Lower lobe of right lung (tissue), 2 donors: ENCODE data around the gene TENM4. TPM values are rescaled to one million over a fixed set of nuclear protein-coding genes. Genes with fewer than 3 reads are reported as not detected.

ENCODE experiments used
- ATAC-seq, 2 donors: fragments of 200-7000 bp; cut with Tn5 transposase; one replicate each; pipeline ENCODE4 v1.9.1; 2020 to 2022; ENCODE audit warnings: mild to moderate bottlenecking in 2 of 2, moderate library complexity in 2 of 2
- DNase-seq: peaks from one replicate; pipeline ENCODE4 v3.0.0-alpha.2; 2020
- H3K27ac ChIP-seq: fragments of 200-600 bp; one replicate; pipeline ENCODE4 v1.8.0; 2022
- H3K27me3 ChIP-seq: fragments of 200-600 bp; one replicate; pipeline ENCODE4 v1.8.0; 2022; ENCODE audit warnings: low read depth
- H3K36me3 ChIP-seq: fragments of 200-600 bp; one replicate; pipeline ENCODE4 v1.8.0; 2022; ENCODE audit warnings: mild to moderate bottlenecking
- H3K4me1 ChIP-seq: fragments of 200-600 bp; one replicate; pipeline ENCODE4 v1.8.0; 2022
- H3K4me3 ChIP-seq: fragments of 200-600 bp; one replicate; pipeline ENCODE4 v1.8.0; 2022; ENCODE audit warnings: mild to moderate bottlenecking
- H3K9me3 ChIP-seq: fragments of 200-600 bp; one replicate; pipeline ENCODE4 v1.8.0; 2022
- intact Hi-C: fragments of 100-400 bp; cut with DNase I; formaldehyde crosslinking; loops from one replicate; pipeline ENCODE4 v1.11.0; 2022
- total RNA-seq: library from RNA; stranded (reverse); fragmentation: NEBNext Ultra II Directional; extraction: Animal tissue kit (Norgen Biotek cat#: 25700); gene quantifications from one replicate; pipeline ENCODE4 v1.2.1, GENCODE V29; 2021
- TF ChIP-seq, protein P1 (sequence below): fragments of 200-600 bp; IDR thresholded peaks from one replicate; pipeline ENCODE4 v1.8.0; 2022; ENCODE audit warnings: antibody characterized with exemption, mild to moderate bottlenecking
- donor health status: DM: no; HTN: yes; CAD: no; lungs with severe emphysema.

The TENM4 gene
- total RNA-seq, 1 donor from 2014 or later, result 1.1 TPM

DNA sequence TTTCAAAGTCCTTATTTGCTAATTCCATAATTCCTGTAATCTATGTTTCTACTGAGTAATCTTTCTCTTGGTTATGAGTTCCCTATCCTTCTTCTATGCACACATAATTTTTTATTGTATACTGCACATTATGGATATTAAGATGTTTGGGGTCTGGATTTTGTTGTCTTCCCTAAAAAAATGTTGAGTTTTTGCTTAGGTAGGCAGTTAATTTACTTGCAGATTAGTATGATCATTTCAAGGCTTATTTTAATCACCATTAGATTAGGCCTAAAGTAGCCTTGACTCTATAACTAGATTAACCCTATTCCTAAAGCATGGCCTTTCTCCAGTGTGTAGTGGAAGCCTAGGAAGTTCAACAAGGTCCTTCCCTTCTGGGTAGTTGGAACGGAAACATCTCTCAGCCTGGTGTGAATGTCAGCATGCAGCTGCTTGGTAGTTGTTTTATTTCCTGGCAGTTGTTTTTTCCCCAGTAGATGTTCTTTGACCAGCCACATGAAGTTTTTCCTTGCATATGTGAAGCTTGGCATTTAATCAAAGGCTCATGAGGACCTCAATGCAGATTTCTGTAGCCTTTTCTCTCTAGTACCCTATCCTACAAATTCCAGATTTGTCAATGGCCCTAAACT, 446.9 kb downstream of the TENM4 start:
- H3K27me3 ChIP-seq, result no peaks in the 10 kb centered on the region
- H3K4me1 ChIP-seq, result no peaks in the 10 kb centered on the region
- intact Hi-C loops, result no loop called here
- no peak for ATAC-seq
- H3K9me3 ChIP-seq, result no peaks in the 10 kb centered on the region
- no peak overlapping the region for H3K27ac ChIP-seq
- no peak overlapping the region for H3K4me3 ChIP-seq
- DNase-seq, result no peak
- H3K36me3 ChIP-seq, result no peaks in the 10 kb centered on the region
- TF ChIP-seq, protein P1, sequence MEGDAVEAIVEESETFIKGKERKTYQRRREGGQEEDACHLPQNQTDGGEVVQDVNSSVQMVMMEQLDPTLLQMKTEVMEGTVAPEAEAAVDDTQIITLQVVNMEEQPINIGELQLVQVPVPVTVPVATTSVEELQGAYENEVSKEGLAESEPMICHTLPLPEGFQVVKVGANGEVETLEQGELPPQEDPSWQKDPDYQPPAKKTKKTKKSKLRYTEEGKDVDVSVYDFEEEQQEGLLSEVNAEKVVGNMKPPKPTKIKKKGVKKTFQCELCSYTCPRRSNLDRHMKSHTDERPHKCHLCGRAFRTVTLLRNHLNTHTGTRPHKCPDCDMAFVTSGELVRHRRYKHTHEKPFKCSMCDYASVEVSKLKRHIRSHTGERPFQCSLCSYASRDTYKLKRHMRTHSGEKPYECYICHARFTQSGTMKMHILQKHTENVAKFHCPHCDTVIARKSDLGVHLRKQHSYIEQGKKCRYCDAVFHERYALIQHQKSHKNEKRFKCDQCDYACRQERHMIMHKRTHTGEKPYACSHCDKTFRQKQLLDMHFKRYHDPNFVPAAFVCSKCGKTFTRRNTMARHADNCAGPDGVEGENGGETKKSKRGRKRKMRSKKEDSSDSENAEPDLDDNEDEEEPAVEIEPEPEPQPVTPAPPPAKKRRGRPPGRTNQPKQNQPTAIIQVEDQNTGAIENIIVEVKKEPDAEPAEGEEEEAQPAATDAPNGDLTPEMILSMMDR, result no peak

DNA sequence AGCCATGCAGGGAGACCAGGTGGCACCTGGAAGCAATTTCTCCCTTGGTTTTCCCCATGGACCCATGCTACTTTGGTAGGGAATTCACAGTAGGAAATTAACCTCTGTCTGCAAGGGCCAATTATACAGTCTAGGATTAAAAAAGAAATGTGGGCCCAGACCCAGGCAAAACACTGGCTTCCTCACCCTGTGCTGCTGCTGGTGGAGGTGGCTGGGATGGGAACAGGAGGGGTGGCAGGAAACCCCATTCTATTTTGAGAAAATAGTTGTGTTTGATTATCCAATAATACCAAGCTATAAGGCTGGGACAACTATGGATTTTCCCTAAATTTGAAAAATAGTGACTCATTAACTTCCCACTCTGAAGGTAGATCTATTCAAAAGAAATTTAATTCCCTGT, 449.1 kb downstream of the TENM4 start:
- Histone ChIP-seq H3K4me1 (no peaks in the 10 kb centered on the region), H3K27me3 (no peaks in the 10 kb centered on the region), H3K4me3 (no peak overlapping the region), H3K9me3 (no peaks in the 10 kb centered on the region), H3K36me3 (no peaks in the 10 kb centered on the region), H3K27ac (no peak overlapping the region)
- no peak for ATAC-seq
- intact Hi-C loops, result no loop called here
- no peak for DNase-seq
- TF ChIP-seq, protein P1, result no peak

DNA sequence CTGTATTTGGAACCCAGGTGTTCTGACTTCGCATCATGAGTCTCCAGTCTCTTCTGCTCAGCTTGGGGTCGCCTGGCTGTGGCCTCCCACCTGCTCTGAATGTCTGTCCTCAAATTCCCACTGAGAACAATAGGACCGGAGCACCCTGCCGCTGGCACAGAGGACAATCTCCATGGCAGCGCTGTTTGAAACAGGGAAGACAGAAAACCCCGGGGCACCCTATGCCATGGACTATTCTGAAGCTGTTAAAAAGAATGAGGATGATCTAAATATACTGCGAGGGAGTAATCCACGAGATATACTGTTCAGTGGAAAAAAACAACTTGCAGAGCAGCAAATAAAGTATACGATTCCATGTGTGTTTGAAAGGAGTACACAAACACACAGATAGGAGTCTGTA, 450.6 kb downstream of the TENM4 start:
- H3K4me3 ChIP-seq, result no peak overlapping the region
- no peak overlapping the region for H3K27ac ChIP-seq
- TF ChIP-seq, protein P1, result no peak
- no peaks in the 10 kb centered on the region for H3K9me3 ChIP-seq
- no peaks in the 10 kb centered on the region for H3K4me1 ChIP-seq
- no peak for ATAC-seq
- DNase-seq, result no peak
- intact Hi-C loops, result no loop called here
- no peaks in the 10 kb centered on the region for H3K36me3 ChIP-seq
- no peaks in the 10 kb centered on the region for H3K27me3 ChIP-seq

DNA sequence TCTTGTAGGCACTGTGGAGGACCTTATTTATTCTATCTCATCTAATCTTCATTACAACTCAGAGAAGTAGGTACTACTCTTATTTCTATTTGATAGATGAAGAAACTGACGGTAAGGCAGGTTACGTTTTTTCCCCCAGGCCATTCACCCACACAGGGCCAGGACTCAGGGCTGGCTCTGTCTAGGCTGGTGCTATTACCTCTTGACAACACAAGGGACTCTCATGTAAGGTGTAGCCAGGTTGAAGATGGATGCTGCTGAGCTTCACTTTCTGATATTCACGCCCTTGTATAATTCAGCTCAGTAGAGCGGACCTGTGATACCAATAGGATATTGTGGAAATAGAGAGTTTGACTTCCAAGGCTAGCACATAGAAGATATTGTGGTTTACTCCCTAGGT, 453.1 kb downstream of the TENM4 start:
- TF ChIP-seq, protein P1, result no peak
- H3K4me1 ChIP-seq, result no peaks in the 10 kb centered on the region
- no peaks in the 10 kb centered on the region for H3K27me3 ChIP-seq
- H3K36me3 ChIP-seq, result no peaks in the 10 kb centered on the region
- ATAC-seq (no peak), DNase-seq (no peak)
- no peaks in the 10 kb centered on the region for H3K9me3 ChIP-seq
- H3K27ac ChIP-seq, result no peak overlapping the region
- intact Hi-C loops, result no loop called here
- no peak overlapping the region for H3K4me3 ChIP-seq

DNA sequence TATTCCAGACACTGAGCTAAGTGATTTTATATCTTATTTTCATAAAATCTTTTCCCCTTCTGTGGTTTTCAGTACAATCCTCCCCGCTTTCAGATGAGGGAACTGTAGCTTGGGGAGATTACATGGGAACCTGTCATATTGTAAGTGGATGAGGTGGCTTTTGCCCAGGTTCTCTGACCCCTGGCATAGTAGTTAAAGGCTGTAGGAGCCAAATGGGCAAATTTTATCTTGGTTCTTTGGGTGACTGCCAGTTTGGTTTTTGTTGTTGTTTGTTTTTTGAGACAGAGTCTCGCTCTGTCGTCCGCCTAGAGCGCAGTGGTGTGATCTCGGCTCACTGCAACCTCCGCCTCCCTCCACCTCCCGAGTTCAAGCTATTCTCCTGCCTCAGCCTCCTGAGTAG, 454.5 kb downstream of the TENM4 start:
- TF ChIP-seq, protein P1, result no peak
- intact Hi-C loops, result no loop called here
- H3K4me3 ChIP-seq, result no peak overlapping the region
- no peaks in the 10 kb centered on the region for H3K27me3 ChIP-seq
- no peaks in the 10 kb centered on the region for H3K36me3 ChIP-seq
- H3K27ac ChIP-seq, result no peak overlapping the region
- DNase-seq (no peak), ATAC-seq (no peak)
- no peaks in the 10 kb centered on the region for H3K9me3 ChIP-seq
- no peaks in the 10 kb centered on the region for H3K4me1 ChIP-seq
